ENCODE measurements around the gene TRAM2.
"Not testable (repeated sequence)": the region's sequence is repeated elsewhere in the genome, so short reads cannot be mapped to it uniquely, and the experiment has no call there.

The TRAM2 gene

GRCh38 chr6:52494298-52495072 lies 82.4 kb downstream of the TRAM2 start:
- in situ Hi-C loops (cut with HindIII; ENCODE audit: low pct_unique_long_range_greater_than_20kb, low sequenced_read_pairs), result no loop called here
- TF ChIP-seq JUND (IDR thresholded peaks at IDR 0.05; ENCODE audit: low read depth), result no peak
- no peak for DNase-seq (ENCODE audit: low read depth in 1 of 2, low spot score in 1 of 2)

DNA sequence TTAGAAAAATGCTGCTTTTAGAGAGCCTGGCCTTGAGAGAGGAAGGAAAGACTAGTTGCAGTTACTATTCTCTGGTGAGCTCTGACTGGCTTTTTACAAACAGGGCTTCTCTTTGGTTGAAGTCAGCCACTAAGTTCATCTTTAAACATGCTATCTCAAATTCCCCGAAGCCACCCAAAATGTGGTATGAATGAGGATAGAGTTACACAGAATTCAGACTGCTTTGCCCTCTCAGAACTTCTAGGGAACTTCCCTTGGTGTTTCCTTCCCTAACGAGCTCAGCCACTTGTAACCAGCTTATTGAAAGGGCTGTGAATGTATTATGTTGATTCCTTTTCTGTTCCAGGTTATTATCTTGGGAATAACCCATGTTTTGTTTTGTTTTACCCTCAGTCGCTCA lies 83.2 kb downstream of the TRAM2 start:
- TF ChIP-seq JUND (IDR thresholded peaks at IDR 0.05; ENCODE audit: low read depth), result no peak
- no peak for DNase-seq (ENCODE audit: low read depth in 1 of 2, low spot score in 1 of 2)
- in situ Hi-C loops (cut with HindIII; ENCODE audit: low pct_unique_long_range_greater_than_20kb, low sequenced_read_pairs), result no loop called here

GRCh38 chr6:52491203-52492069 lies 85.4 kb downstream of the TRAM2 start:
- no peak for TF ChIP-seq JUND (IDR thresholded peaks at IDR 0.05; ENCODE audit: low read depth)
- no peak for DNase-seq (ENCODE audit: low read depth in 1 of 2, low spot score in 1 of 2)
- in situ Hi-C loops (cut with HindIII; ENCODE audit: low pct_unique_long_range_greater_than_20kb, low sequenced_read_pairs), result no loop called here

GRCh38 chr6:52489881-52490280 lies 87.0 kb downstream of the TRAM2 start:
- in situ Hi-C loops (cut with HindIII; ENCODE audit: low pct_unique_long_range_greater_than_20kb, low sequenced_read_pairs), result no loop called here
- no peak for TF ChIP-seq JUND (IDR thresholded peaks at IDR 0.05; ENCODE audit: low read depth)
- DNase-seq (ENCODE audit: low read depth in 1 of 2, low spot score in 1 of 2), result no peak

GRCh38 chr6:52483671-52484003 lies 93.2 kb downstream of the TRAM2 start:
- no peak for TF ChIP-seq JUND (IDR thresholded peaks at IDR 0.05; ENCODE audit: low read depth)
- no peak for DNase-seq (ENCODE audit: low read depth in 1 of 2, low spot score in 1 of 2)
- in situ Hi-C loops (cut with HindIII; ENCODE audit: low pct_unique_long_range_greater_than_20kb, low sequenced_read_pairs), result no loop called here

- DNase-seq (ENCODE audit: low read depth in 1 of 2, low spot score in 1 of 2), result no peak
- TF ChIP-seq JUND (IDR thresholded peaks at IDR 0.05; ENCODE audit: low read depth), result no peak
- in situ Hi-C loops (cut with HindIII; ENCODE audit: low pct_unique_long_range_greater_than_20kb, low sequenced_read_pairs), result no loop called here
These were observed 93.8 kb downstream of the TRAM2 start for GRCh38 chr6:52482903-52483670.

GRCh38 chr6:52475307-52475706 lies 101.6 kb downstream of the TRAM2 start:
- no peak for DNase-seq (ENCODE audit: low read depth in 1 of 2, low spot score in 1 of 2)
- no peak for TF ChIP-seq JUND (IDR thresholded peaks at IDR 0.05; ENCODE audit: low read depth)
- in situ Hi-C loops (cut with HindIII; ENCODE audit: low pct_unique_long_range_greater_than_20kb, low sequenced_read_pairs), result no loop called here

GRCh38 chr6:52474173-52474572 lies 102.7 kb downstream of the TRAM2 start:
- DNase-seq (ENCODE audit: low read depth in 1 of 2, low spot score in 1 of 2), result no peak
- in situ Hi-C loops (cut with HindIII; ENCODE audit: low pct_unique_long_range_greater_than_20kb, low sequenced_read_pairs), result no loop called here
- no peak for TF ChIP-seq JUND (IDR thresholded peaks at IDR 0.05; ENCODE audit: low read depth)

- DNase-seq (ENCODE audit: low read depth in 1 of 2, low spot score in 1 of 2); in situ Hi-C loops (cut with HindIII; ENCODE audit: low pct_unique_long_range_greater_than_20kb, low sequenced_read_pairs): not testable (repeated sequence)
These were observed 115.7 kb downstream of the TRAM2 start for GRCh38 chr6:52461194-52461593.

DNA sequence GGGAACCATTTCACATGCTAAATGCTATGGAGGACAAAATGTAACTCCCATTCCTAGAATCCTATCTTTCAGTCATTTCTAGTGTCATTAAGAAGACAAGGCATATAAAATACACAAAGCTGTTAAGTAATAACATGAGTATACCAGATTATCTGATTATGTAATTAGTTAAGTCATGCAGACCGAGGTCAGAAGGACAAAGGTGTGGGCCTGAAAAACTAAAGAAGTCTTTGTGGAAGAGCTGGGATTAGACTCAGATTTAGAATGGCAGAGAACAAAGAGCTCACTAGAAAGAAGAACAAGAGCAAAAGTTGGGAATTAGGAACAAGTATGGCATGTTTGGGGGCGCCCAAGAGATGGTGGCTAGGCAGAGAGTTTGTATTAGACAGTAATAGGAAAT lies 119.8 kb downstream of the TRAM2 start:
- in situ Hi-C loops (cut with HindIII; ENCODE audit: low pct_unique_long_range_greater_than_20kb, low sequenced_read_pairs), result no loop called here
- TF ChIP-seq JUND (IDR thresholded peaks at IDR 0.05; ENCODE audit: low read depth), result no peak
- no peak for DNase-seq (ENCODE audit: low read depth in 1 of 2, low spot score in 1 of 2)

DNA sequence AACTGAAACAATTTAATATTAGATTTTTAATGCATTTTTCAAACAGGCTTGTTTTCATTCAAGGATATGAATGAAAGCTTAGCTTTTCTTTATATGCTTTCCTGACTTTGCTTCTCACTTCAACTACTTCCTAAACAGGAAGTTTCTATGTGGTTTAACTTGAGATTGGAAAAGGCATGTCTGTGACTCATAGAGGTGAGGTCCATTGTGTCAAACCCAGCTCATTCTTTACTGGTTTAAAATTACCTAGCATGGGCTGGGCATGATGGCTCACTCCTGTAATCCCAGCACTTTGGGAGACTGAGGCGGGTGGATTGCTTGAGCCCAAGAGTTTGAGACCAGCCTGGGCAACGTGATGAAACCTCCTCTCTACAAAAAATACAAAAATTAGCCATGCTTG lies 122.3 kb downstream of the TRAM2 start:
- no peak for DNase-seq (ENCODE audit: low read depth in 1 of 2, low spot score in 1 of 2)
- in situ Hi-C loops (cut with HindIII; ENCODE audit: low pct_unique_long_range_greater_than_20kb, low sequenced_read_pairs), result no loop called here
- no peak for TF ChIP-seq JUND (IDR thresholded peaks at IDR 0.05; ENCODE audit: low read depth)

All from T47D (cell line).